ENCODE data around the gene RNFT2.
"Not testable (repeated sequence)": the region's sequence is repeated elsewhere in the genome, so short reads cannot be mapped to it uniquely, and the experiment has no call there.

The RNFT2 gene

GRCh38 chr12:116798719-116799118 is 60.6 kb downstream of the RNFT2 start:
- no peak for DNase-seq

GRCh38 chr12:116799955-116800354 is 61.8 kb downstream of the RNFT2 start:
- DNase-seq: no peak

GRCh38 chr12:116800918-116801317 is 62.8 kb downstream of the RNFT2 start:
- no peak for DNase-seq

GRCh38 chr12:116802018-116802417 is 63.9 kb downstream of the RNFT2 start:
- no peak for DNase-seq

- peak; percentile 48 for DNase-seq
Measured at GRCh38 chr12:116803013-116803736, 65.1 kb downstream of the RNFT2 start.

- no peak for DNase-seq
Measured at GRCh38 chr12:116804051-116804450, 65.9 kb downstream of the RNFT2 start.

- DNase-seq: no peak
Measured at GRCh38 chr12:116806845-116807440, 68.8 kb downstream of the RNFT2 start.

- DNase-seq: no peak
Measured at GRCh38 chr12:116807546-116807945, 69.4 kb downstream of the RNFT2 start.

- DNase-seq: no peak
Measured at GRCh38 chr12:116808113-116809105, 70.3 kb downstream of the RNFT2 start.

- DNase-seq: no peak
Measured at GRCh38 chr12:116812238-116812637, 74.1 kb downstream of the RNFT2 start.

GRCh38 chr12:116813271-116814041 is 75.3 kb downstream of the RNFT2 start:
- DNase-seq: no peak

- not testable (repeated sequence) for DNase-seq
Measured at GRCh38 chr12:116814766-116815165, 76.7 kb downstream of the RNFT2 start.

- DNase-seq: peak; percentile 39
Measured at GRCh38 chr12:116818341-116818856, 80.3 kb downstream of the RNFT2 start.

GRCh38 chr12:116818948-116819832 is 81.1 kb downstream of the RNFT2 start:
- DNase-seq: peak; percentile 40

- DNase-seq: no peak
Measured at GRCh38 chr12:116820064-116820656, 82.0 kb downstream of the RNFT2 start.

GRCh38 chr12:116821291-116821690 is 83.2 kb downstream of the RNFT2 start:
- DNase-seq: no peak

- DNase-seq: no peak
Measured at GRCh38 chr12:116827432-116827831, 89.3 kb downstream of the RNFT2 start.

- no peak for DNase-seq
Measured at GRCh38 chr12:116832353-116832752, 94.2 kb downstream of the RNFT2 start.

- DNase-seq: no peak
Measured at GRCh38 chr12:116833474-116833873, 95.4 kb downstream of the RNFT2 start.

GRCh38 chr12:116835484-116835883 is 97.4 kb downstream of the RNFT2 start:
- no peak for DNase-seq

GRCh38 chr12:116837097-116837496 is 99.0 kb downstream of the RNFT2 start:
- DNase-seq: no peak

Data from GF-D8 (cell line).